Fibroblast of villous mesenchyme (primary cell): ENCODE results near the gene ATOH8. TPM values are rescaled to one million over a fixed set of nuclear protein-coding genes. Genes with fewer than 3 reads are reported as not detected.

Experiments
- DNase-seq: peaks from one replicate; pipeline ENCODE4 v3.0.0-alpha.2; 2010; ENCODE audit warnings: low read depth
- H3K4me3 ChIP-seq: 2 replicates; pipeline ENCODE4 v1.5.1; 2011; ENCODE audit warnings: low read depth, mild to moderate bottlenecking, low read length
- CTCF ChIP-seq: IDR thresholded peaks from 2 replicates; pipeline ENCODE4 v1.5.1; 2012; ENCODE audit warnings: low read depth, mild to moderate bottlenecking, low read length; ENCODE audit not compliant: insufficient read depth
- total RNA-seq: library from RNA; depleted of rRNA; stranded (reverse); fragments of >200 nt; gene quantifications from 2 replicates; pipeline ENCODE4 v1.2.3, GENCODE V29; 2012

ATOH8 gene
- total RNA-seq, 1 donor, result 9.1 TPM

- DNase-seq, result no peak
- no peak for TF ChIP-seq CTCF
- no peak overlapping the region for H3K4me3 ChIP-seq
These were observed 18.1 kb upstream of the ATOH8 start for GRCh38 chr2:85735691-85736090.

- no peak for DNase-seq
- no peak overlapping the region for H3K4me3 ChIP-seq
- TF ChIP-seq CTCF, result no peak
These were observed 17.1 kb upstream of the ATOH8 start for GRCh38 chr2:85736456-85737355.

GRCh38 chr2:85737481-85737880 is 16.3 kb upstream of the ATOH8 start:
- no peak for TF ChIP-seq CTCF
- H3K4me3 ChIP-seq, result no peak overlapping the region
- DNase-seq, result peak; percentile 77

GRCh38 chr2:85737961-85738360 is 15.8 kb upstream of the ATOH8 start:
- H3K4me3 ChIP-seq, result no peak overlapping the region
- TF ChIP-seq CTCF, result no peak
- no peak for DNase-seq

- no peak overlapping the region for H3K4me3 ChIP-seq
- DNase-seq, result no peak
- TF ChIP-seq CTCF, result no peak
These were observed 13.6 kb upstream of the ATOH8 start for GRCh38 chr2:85740193-85740592.

- H3K4me3 ChIP-seq, result no peak overlapping the region
- no peak for DNase-seq
- TF ChIP-seq CTCF, result no peak
These were observed 12.5 kb upstream of the ATOH8 start for GRCh38 chr2:85741211-85741832.
